ENCODE data around the gene SSC4D. TPM values are rescaled to one million over a fixed set of nuclear protein-coding genes. Genes with fewer than 3 reads are reported as not detected.
"Not testable (repeated sequence)": the region's sequence is repeated elsewhere in the genome, so short reads cannot be mapped to it uniquely, and the experiment has no call there.

The SSC4D gene
- total RNA-seq = 2.1 TPM
- polyA plus RNA-seq (ENCODE audit: insufficient read depth, low read depth, low replicate concordance) = 12.9 TPM
- long read RNA-seq, donor 1 = 0 reads
- long read RNA-seq, donor 2 = 0 reads
- long read RNA-seq, donor 3 = 0 reads
- long read RNA-seq, donor 4, partial matches to known transcripts = 0 of 1 reads
- long read RNA-seq, donor 4, other reads (novel, unspliced or antisense) = 0 of 1 reads
- long read RNA-seq, donor 5 = 0 reads
- long read RNA-seq, donor 6, partial matches to known transcripts = 0 of 1 reads
- long read RNA-seq, donor 6, other reads (novel, unspliced or antisense) = 0 of 1 reads
- long read RNA-seq, donor 7, partial matches to known transcripts = 1 of 7 reads
- long read RNA-seq, donor 7, other reads (novel, unspliced or antisense) = 5 of 7 reads
- long read RNA-seq, donor 8, partial matches to known transcripts = 5 of 5 reads
- long read RNA-seq, donor 8, other reads (novel, unspliced or antisense) = 0 of 5 reads
- long read RNA-seq, donor 9 = 0 reads
- long read RNA-seq, donor 10, partial matches to known transcripts = 0 of 1 reads
- long read RNA-seq, donor 10, other reads (novel, unspliced or antisense) = 0 of 1 reads

DNA sequence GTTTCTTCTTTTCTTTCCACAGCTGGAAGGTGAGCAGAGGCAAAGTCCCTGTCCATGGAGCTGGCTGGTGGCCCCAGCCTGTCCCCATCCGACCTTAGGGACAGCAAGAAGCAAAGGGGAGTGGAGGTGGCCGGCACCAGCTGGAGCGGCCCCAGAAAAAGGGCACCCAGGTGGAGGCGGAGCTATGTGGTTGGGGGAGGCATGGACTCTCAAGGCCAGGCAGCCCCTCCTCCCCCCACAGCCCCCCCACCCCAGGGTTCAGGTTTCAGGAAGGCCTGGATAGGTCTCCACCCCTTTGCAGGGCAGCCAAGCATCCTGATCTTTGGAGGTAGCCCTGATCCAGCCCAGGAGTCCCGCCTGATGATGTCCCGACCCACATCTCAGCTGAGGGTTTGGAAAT is at the start of gene SSC4D:
Gene SSC4D (minus strand): TSS at position 161 of the 400 bp plus-strand sequence. CDS start 5,258 bp downstream, outside the sequence.
- H3K36me3 ChIP-seq (ENCODE audit: control insufficient read depth in 2 of 3, insufficient read depth in 3 of 3, low read length in 3 of 3) = no peaks in the 10 kb centered on the region
- intact Hi-C loops (cut with DNase I) = no loop called here
- peak within 1 kb of the TSS in 1 of 3 donors; percentile 46 for H3K9ac ChIP-seq (ENCODE audit: low read length in 3 of 3)
- H3K9me3 ChIP-seq (ENCODE audit: control insufficient read depth in 2 of 3, insufficient read depth in 1 of 3, low read length in 3 of 3) = no peaks in the 10 kb centered on the region
- TF ChIP-seq, protein P1, sequence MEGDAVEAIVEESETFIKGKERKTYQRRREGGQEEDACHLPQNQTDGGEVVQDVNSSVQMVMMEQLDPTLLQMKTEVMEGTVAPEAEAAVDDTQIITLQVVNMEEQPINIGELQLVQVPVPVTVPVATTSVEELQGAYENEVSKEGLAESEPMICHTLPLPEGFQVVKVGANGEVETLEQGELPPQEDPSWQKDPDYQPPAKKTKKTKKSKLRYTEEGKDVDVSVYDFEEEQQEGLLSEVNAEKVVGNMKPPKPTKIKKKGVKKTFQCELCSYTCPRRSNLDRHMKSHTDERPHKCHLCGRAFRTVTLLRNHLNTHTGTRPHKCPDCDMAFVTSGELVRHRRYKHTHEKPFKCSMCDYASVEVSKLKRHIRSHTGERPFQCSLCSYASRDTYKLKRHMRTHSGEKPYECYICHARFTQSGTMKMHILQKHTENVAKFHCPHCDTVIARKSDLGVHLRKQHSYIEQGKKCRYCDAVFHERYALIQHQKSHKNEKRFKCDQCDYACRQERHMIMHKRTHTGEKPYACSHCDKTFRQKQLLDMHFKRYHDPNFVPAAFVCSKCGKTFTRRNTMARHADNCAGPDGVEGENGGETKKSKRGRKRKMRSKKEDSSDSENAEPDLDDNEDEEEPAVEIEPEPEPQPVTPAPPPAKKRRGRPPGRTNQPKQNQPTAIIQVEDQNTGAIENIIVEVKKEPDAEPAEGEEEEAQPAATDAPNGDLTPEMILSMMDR (IDR thresholded peaks at IDR 0.05; ENCODE audit: borderline replicate concordance, extremely low read depth, insufficient read depth) = no peak
- no peaks in the 10 kb centered on the region for H3K4me1 ChIP-seq (ENCODE audit: control insufficient read depth in 2 of 3, insufficient read depth in 2 of 3, low read depth in 1 of 3, low read length in 3 of 3)
- peak in 4 of 5 donors; percentile 78 to 90 (median 84) for DNase-seq
- peak within 1 kb of the TSS in 1 of 3 donors; percentile 41 for H3K4me3 ChIP-seq (ENCODE audit: low read length in 3 of 3)
- FAIRE-seq = no peak
- no peaks in the 10 kb centered on the region for H3K27me3 ChIP-seq (ENCODE audit: control insufficient read depth, insufficient read depth, low read length)
- H3K27ac ChIP-seq (ENCODE audit: low read depth in 2 of 2, low read length in 2 of 2) = no peak within 1 kb of the TSS

DNA sequence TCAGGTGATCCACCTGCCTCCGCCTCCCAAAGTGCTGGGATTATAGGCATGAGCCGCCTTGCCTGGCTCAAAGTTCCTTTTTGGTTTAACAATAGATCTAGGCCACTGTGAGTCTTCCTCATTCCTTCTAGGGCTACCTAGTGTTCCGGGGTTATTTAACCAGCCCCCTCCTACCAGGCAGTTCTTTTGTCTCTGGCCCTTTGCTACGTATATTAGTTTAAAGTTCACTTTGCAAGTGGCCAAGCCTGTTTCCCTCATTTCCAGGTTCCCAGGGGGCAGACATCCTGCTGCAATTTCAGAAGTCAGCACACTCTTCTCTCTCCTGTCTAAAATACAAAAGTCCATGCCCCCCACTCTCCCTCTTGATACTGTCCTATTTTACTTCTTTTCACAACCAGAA is 49.0 kb upstream of the SSC4D start:
- intact Hi-C loops (cut with DNase I); H3K36me3 ChIP-seq (ENCODE audit: control insufficient read depth in 2 of 3, insufficient read depth in 3 of 3, low read length in 3 of 3); H3K9ac ChIP-seq (ENCODE audit: low read length in 3 of 3); H3K4me1 ChIP-seq (ENCODE audit: control insufficient read depth in 2 of 3, insufficient read depth in 2 of 3, low read depth in 1 of 3, low read length in 3 of 3); H3K9me3 ChIP-seq (ENCODE audit: control insufficient read depth in 2 of 3, insufficient read depth in 1 of 3, low read length in 3 of 3); DNase-seq; H3K27ac ChIP-seq (ENCODE audit: low read depth in 2 of 2, low read length in 2 of 2); H3K4me3 ChIP-seq (ENCODE audit: low read length in 3 of 3); H3K27me3 ChIP-seq (ENCODE audit: control insufficient read depth, insufficient read depth, low read length); FAIRE-seq: not testable (repeated sequence)

DNA sequence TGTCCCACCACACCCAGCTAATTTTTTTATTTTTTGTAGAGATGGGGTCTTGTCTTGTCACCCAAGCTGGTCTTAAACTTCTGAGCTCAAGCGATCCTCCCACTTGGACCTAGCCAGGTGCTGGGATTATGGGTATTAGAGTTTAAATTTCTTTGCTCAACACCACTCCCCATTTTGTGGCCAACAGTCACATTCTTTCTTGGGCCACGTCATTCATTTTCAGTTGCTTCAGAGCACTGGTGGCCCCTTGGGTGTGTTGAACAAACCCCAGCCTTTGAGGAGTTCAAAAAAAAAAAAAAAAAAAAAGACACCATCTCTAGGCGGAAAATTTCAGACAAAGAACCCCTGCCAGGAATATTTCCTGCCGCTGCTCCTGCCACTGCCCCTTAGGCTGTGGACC is 47.5 kb upstream of the SSC4D start:
- intact Hi-C loops (cut with DNase I); FAIRE-seq; DNase-seq; H3K36me3 ChIP-seq (ENCODE audit: control insufficient read depth in 2 of 3, insufficient read depth in 3 of 3, low read length in 3 of 3); H3K9me3 ChIP-seq (ENCODE audit: control insufficient read depth in 2 of 3, insufficient read depth in 1 of 3, low read length in 3 of 3); H3K9ac ChIP-seq (ENCODE audit: low read length in 3 of 3); H3K27me3 ChIP-seq (ENCODE audit: control insufficient read depth, insufficient read depth, low read length); H3K4me1 ChIP-seq (ENCODE audit: control insufficient read depth in 2 of 3, insufficient read depth in 2 of 3, low read depth in 1 of 3, low read length in 3 of 3); H3K4me3 ChIP-seq (ENCODE audit: low read length in 3 of 3); H3K27ac ChIP-seq (ENCODE audit: low read depth in 2 of 2, low read length in 2 of 2): not testable (repeated sequence)

DNA sequence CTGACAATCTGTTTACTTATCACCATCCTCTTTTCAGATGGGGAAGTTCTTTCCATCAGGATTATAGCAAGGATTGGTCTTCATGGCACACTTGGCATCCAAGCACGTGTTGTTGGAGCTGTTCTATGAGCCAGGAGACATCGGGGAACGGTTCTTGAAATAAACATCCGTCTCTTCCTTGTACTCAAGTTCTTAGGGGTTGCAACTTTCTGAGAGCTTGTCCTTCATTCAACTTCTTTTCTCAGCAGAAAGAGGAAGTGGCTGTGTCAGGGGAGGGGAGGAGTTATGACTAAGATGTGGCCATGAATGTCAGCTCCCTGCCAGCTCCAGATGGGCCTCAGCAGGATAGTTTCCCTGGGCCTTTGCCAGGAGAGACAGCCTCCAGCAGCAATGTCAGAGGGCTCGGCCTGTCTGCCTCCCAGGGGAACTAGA is 36.1 kb upstream of the SSC4D start:
- H3K4me1 ChIP-seq (ENCODE audit: control insufficient read depth in 2 of 3, insufficient read depth in 2 of 3, low read depth in 1 of 3, low read length in 3 of 3); H3K9ac ChIP-seq (ENCODE audit: low read length in 3 of 3); H3K9me3 ChIP-seq (ENCODE audit: control insufficient read depth in 2 of 3, insufficient read depth in 1 of 3, low read length in 3 of 3); intact Hi-C loops (cut with DNase I); H3K27me3 ChIP-seq (ENCODE audit: control insufficient read depth, insufficient read depth, low read length); DNase-seq; H3K4me3 ChIP-seq (ENCODE audit: low read length in 3 of 3); H3K36me3 ChIP-seq (ENCODE audit: control insufficient read depth in 2 of 3, insufficient read depth in 3 of 3, low read length in 3 of 3): not testable (repeated sequence)
- peak overlapping the region in 1 of 2 donors; percentile 37 for H3K27ac ChIP-seq (ENCODE audit: low read depth in 2 of 2, low read length in 2 of 2)
- FAIRE-seq = peak; percentile 68

DNA sequence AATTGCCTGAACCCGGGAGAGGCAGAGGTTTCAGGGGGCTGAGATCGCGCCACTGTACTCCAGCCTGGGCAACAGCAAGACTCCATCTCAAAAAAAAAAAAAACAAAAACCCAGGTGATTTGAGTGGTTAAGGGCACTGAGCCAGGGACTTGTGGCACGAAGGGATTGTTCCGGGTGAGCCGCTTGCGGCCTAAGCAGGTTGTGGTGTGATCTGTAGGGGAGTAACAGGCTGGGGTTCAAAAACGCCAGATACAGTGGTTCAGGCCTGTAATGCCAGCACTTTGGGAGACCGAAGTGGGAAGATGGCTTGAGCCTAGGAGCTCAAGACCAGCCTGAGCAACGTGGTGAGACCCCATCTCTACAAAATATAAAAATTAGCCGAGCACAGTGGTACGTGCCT is 34.3 kb upstream of the SSC4D start:
- H3K27ac ChIP-seq (ENCODE audit: low read depth in 2 of 2, low read length in 2 of 2); DNase-seq; H3K36me3 ChIP-seq (ENCODE audit: control insufficient read depth in 2 of 3, insufficient read depth in 3 of 3, low read length in 3 of 3); H3K4me1 ChIP-seq (ENCODE audit: control insufficient read depth in 2 of 3, insufficient read depth in 2 of 3, low read depth in 1 of 3, low read length in 3 of 3); H3K9ac ChIP-seq (ENCODE audit: low read length in 3 of 3); H3K4me3 ChIP-seq (ENCODE audit: low read length in 3 of 3); FAIRE-seq; intact Hi-C loops (cut with DNase I); H3K9me3 ChIP-seq (ENCODE audit: control insufficient read depth in 2 of 3, insufficient read depth in 1 of 3, low read length in 3 of 3); H3K27me3 ChIP-seq (ENCODE audit: control insufficient read depth, insufficient read depth, low read length): not testable (repeated sequence)

DNA sequence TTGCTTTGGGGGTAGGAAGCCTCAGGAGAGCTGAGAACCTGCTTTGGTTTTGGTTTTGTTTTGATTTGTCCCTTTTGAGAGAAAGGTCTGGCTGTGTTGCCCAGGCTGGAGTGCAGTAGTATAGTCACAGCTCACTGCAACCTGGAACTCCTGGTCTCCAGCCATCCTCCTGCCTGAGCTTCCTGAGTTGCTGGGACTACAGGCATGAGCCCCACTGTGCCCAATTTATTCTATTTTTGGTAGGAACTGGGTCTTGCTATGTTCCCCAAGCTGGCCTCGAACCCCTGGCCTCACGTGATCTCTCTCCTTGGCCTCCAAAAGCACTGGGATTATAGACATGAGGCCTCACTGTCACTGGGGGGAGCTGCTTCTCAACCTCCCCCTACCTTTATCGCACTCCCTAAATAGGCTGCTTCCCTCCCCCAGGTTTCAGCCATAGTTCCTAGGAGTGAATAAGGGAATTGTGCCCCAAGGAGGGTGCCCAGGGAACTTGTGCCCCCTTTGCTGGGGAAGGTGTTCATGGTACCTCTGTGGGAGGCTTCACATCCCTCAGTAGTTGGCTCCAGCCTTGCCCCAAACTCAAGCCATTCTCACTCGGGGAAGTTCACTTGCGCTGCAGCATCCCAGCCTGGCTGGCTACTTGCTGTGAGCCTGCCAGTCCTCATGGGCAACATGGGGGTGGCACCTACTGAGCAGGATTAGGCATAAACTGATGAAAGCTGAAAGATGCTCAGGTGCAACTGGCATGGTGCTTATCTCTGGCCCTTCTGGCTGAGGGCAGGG is 33.4 kb upstream of the SSC4D start:
- DNase-seq; H3K9me3 ChIP-seq (ENCODE audit: control insufficient read depth in 2 of 3, insufficient read depth in 1 of 3, low read length in 3 of 3); H3K27ac ChIP-seq (ENCODE audit: low read depth in 2 of 2, low read length in 2 of 2); H3K4me1 ChIP-seq (ENCODE audit: control insufficient read depth in 2 of 3, insufficient read depth in 2 of 3, low read depth in 1 of 3, low read length in 3 of 3); intact Hi-C loops (cut with DNase I); H3K4me3 ChIP-seq (ENCODE audit: low read length in 3 of 3); FAIRE-seq; H3K27me3 ChIP-seq (ENCODE audit: control insufficient read depth, insufficient read depth, low read length); H3K9ac ChIP-seq (ENCODE audit: low read length in 3 of 3); H3K36me3 ChIP-seq (ENCODE audit: control insufficient read depth in 2 of 3, insufficient read depth in 3 of 3, low read length in 3 of 3): not testable (repeated sequence)

DNA sequence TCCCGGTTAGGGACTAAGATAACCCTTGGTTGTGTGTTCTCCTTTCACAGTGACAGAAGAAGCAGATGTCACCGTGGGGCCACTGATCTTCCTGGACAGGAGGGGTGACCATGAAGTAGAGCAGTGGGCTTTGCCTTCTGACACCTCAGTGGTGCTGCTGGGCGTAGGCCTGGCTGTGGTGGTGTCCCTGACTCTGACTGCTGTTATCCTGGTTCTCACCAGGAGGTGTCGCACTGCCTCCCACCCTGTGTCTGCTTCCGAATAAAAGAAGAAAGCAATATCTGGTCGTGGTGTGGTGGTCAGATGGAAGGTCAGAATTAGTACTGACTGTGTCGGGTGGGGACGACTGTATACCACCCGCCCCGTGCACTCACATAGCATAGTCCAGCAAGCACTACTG is 32.3 kb upstream of the SSC4D start:
- FAIRE-seq; H3K36me3 ChIP-seq (ENCODE audit: control insufficient read depth in 2 of 3, insufficient read depth in 3 of 3, low read length in 3 of 3); intact Hi-C loops (cut with DNase I): not testable (repeated sequence)

More for the DNA sequence above, 32.3 kb upstream of the SSC4D start:
- not testable (repeated sequence) for H3K27me3 ChIP-seq (ENCODE audit: control insufficient read depth, insufficient read depth, low read length); H3K27ac ChIP-seq (ENCODE audit: low read depth in 2 of 2, low read length in 2 of 2); H3K4me1 ChIP-seq (ENCODE audit: control insufficient read depth in 2 of 3, insufficient read depth in 2 of 3, low read depth in 1 of 3, low read length in 3 of 3); H3K4me3 ChIP-seq (ENCODE audit: low read length in 3 of 3); H3K9me3 ChIP-seq (ENCODE audit: control insufficient read depth in 2 of 3, insufficient read depth in 1 of 3, low read length in 3 of 3); DNase-seq; H3K9ac ChIP-seq (ENCODE audit: low read length in 3 of 3)
